ENCODE data around the gene MEGF6.

The MEGF6 gene

GRCh38 chr1:3500265-3500835, 111.0 kb downstream of the MEGF6 start:
- no peak for DNase-seq

GRCh38 chr1:3499611-3500010, 111.7 kb downstream of the MEGF6 start:
- no peak for DNase-seq

- no peak for DNase-seq
Observed at GRCh38 chr1:3498986-3499385, 112.3 kb downstream of the MEGF6 start.

- DNase-seq = no peak
Observed at GRCh38 chr1:3498246-3498930, 112.9 kb downstream of the MEGF6 start.

GRCh38 chr1:3497521-3497920, 113.8 kb downstream of the MEGF6 start:
- DNase-seq = no peak

- no peak for DNase-seq
Observed at GRCh38 chr1:3496916-3497315, 114.4 kb downstream of the MEGF6 start.

- DNase-seq = no peak
Observed at GRCh38 chr1:3495776-3496745, 115.2 kb downstream of the MEGF6 start.

- no peak for DNase-seq
Observed at GRCh38 chr1:3494321-3495308, 116.7 kb downstream of the MEGF6 start.

GRCh38 chr1:3492545-3493246, 118.6 kb downstream of the MEGF6 start:
- DNase-seq = no peak

- peak; percentile 2 for DNase-seq
Observed at GRCh38 chr1:3491291-3492246, 119.7 kb downstream of the MEGF6 start.

GRCh38 chr1:3490046-3490745, 121.1 kb downstream of the MEGF6 start:
- DNase-seq = no peak

- DNase-seq = no peak
Observed at GRCh38 chr1:3488432-3488831, 122.9 kb downstream of the MEGF6 start.

GRCh38 chr1:3485016-3485415, 126.3 kb downstream of the MEGF6 start:
- no peak for DNase-seq

GRCh38 chr1:3483801-3484444, 127.4 kb downstream of the MEGF6 start:
- peak; percentile 1 for DNase-seq

- no peak for DNase-seq
Observed at GRCh38 chr1:3483380-3483779, 127.9 kb downstream of the MEGF6 start.

GRCh38 chr1:3482378-3482849, 128.9 kb downstream of the MEGF6 start:
- no peak for DNase-seq

- no peak for DNase-seq
Observed at GRCh38 chr1:3481836-3482375, 129.4 kb downstream of the MEGF6 start.

- no peak for DNase-seq
Observed at GRCh38 chr1:3481046-3481445, 130.3 kb downstream of the MEGF6 start.

- no peak for DNase-seq
Observed at GRCh38 chr1:3480369-3480719, 131.0 kb downstream of the MEGF6 start.

Data from NCI-H446 treated with DMSO at 0.1 percent for 48 hours (cell line).